Retina (tissue), 1 donor: ENCODE data around the gene KRTAP4-16.
"Not testable (repeated sequence)": the region's sequence is repeated elsewhere in the genome, so short reads cannot be mapped to it uniquely, and the experiment has no call there.

Experiments used
- DNase-seq: peaks from one replicate; pipeline ENCODE4 v3.0.0-alpha.2; 2016

Gene KRTAP4-16

DNA sequence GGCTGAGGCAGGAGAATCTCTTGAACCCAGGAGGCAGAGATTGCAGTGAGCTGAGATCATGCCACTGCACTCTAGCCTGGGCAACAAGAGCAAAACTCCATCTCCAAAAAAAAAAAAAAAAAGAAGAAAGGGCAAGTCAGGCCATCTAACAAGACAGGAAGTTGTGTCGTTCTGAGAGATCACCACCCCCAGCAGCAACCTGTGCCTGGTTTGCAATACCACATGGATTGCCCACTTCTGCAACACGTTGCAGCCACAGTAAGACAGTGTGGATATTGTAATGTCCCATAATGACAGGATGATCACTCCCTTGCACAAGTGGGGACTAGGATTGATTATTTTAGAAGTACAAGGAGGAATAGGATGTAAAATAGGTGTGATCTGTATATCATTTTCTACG is 33.0 kb downstream of the KRTAP4-16 start:
- no peak for DNase-seq

DNA sequence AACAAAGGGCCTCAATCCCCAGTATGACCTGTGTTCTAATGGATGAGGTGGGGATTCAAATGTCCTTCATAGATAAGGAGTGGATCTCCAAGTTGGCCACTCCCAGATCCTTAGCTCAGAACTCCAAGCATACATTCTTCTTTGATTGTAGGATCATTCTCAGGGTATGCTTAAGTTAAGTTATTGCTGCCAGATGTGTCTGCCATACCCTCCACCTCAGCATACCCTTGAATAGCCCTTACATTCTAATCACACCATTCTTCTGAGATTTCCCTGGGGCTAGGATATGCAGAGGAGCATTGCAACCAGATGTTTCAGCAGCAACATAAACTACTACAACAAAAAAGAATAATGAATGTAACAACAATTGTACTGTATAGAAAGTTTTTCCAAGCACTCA is 34.7 kb downstream of the KRTAP4-16 start:
- DNase-seq, result no peak

DNA sequence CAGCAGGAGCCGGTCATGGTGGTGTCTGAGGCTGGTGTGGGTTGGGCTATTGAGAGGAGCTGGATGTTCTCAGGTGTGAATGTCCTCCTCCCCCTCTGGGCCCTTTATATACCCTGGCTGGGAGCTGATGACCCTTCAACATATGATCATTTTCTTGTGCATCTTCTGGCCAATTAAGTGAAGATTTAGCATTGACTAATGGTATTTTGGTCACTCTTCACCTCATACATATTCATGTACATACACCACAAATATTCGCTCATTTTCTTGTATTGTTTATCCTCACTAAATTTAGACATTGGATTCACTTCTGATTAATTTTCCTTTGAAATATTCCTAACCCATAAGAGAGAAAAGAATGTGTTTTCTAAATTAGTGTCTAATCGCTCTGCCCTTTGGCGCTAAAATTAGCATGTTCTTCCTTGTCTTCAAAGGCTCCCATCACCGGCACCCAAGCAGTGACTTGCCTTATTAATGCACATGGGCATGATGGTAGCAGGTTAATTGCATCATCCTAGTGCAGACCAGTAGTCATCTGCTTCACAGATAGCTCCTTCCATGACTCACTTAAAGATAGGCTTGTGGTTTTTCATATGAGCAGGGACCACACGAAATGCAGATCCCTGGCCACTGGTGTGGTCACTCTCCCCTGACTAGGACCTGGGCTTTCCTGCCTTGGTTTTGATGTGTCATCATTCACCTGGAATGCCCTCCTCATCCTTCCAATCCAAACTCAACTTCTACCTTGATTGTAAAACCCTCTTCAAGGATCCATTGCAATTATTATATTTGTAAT is 36.0 kb downstream of the KRTAP4-16 start, which contains the start of gene KRTAP2-4:
TSS of gene KRTAP2-4 (minus strand) at position 51 of the 796 bp plus-strand sequence. CDS start at position 17, 34 bp downstream.
- DNase-seq, result no peak

DNA sequence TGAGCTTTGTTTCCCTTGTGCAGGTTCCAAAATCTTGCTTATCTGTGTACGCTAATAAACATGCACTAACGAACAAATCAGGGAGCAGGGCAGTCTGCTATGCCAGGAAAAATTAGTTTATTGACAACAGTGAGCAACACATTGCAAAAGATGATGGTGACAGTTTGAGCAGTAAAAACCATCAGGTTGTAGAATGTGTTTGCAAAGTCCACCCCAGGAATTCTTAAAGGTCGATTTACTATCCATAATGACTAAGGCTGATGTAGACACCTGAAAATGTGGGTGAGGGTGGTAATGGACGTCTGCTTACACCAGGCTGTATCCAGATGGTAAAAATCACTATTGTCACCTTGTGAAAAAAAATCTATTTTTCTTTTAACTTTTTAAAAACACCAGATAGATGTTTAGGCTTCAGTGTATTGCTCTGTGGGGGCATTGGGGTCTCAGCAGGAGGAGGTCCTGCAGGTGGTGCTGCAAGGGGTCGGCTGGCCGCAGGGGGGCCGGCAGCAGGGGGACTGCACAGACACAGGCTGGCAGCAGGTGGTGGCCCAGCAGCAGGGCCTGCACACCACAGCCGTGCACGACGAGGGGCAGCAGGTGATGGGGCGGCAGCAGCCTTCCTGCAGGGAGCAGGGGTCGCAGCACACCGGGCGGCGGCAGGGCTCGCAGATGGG is 36.9 kb downstream of the KRTAP4-16 start:
- not testable (repeated sequence) for DNase-seq

DNA sequence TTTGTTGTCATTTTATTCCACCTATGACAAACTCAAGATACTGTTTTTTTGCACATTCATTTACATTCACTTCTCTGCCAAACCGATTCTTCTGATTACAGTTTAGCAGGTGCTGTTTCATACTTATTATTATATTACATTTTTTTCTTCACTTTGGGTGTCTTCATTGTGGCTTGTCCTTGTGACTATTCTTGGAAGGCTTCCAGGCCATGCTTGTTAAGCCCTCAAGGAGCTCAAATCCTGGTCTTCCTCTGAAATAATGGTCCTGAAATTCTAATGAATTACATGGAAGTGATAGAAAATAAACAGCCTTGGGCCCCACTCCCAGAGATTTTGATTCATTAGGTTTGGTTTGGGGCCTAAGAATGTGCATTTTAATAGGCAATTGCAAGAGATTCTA is 37.7 kb downstream of the KRTAP4-16 start:
- no peak for DNase-seq

DNA sequence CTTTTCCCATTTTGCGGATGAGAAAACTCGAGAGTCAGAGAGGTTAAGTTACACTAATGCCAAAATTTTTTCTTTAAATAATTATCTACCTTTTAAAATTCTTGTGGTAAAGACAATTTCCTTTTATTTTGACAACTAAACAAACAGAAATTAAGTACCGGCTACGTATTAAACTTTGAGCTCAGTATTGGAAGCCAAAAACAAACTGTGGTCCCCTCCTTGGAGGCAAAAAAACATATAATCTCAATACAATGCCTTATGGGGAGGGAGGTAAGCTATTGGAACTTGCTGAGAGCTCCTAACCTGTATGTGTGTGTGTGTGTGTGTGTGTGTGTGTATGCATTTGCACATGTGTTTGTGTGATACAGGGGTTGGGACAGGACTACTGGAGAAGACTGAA is 38.6 kb downstream of the KRTAP4-16 start:
- DNase-seq, result no peak

DNA sequence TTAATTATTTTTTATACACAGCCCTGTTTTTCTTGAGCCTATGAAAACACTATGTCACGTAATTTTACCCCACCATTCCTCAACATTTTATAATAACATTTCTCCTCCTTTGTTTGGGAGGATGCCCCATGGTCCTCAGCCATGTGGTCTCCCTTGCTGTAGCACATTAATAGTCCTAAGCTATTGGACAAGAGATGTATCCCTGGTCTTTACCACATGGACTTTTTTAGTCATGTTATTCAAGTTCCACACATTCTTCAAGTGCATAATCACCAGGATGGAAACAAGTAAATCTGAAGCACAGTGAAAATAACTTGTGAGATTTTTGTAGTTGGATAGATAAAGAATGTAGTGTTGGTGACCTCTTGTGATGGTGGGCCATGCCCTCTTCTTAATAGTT is 40.0 kb downstream of the KRTAP4-16 start:
- no peak for DNase-seq

DNA sequence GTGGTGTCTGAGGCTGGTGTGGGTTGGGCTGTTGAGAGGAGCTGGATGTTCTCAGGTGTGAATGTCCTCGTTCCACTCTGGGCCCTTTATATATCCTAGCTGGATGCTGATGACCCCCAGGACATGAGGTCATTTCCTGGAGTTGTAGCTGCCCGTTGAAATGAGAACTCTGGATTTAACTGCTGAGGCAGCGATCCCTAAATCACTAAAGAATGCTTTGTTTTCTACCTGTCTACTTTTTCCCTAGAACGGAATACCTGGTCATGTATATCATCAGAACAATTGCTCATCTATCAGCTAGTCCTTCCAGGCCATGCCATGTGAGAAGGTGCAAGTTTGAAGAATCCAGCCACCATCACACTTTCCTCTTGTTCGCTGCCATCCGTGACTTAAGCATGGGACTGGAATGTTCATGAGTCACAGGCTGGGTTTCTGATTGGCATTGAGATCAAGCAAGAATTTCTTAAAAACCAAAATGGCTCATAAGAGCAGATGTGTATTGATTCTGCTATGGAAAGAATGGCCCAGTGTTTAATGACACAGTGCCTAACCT is 41.9 kb downstream of the KRTAP4-16 start, which contains the start of gene KRTAP2-3:
TSS of gene KRTAP2-3 (minus strand) at position 63 of the 553 bp plus-strand sequence. CDS start 64 bp downstream, outside the sequence.
- no peak for DNase-seq

DNA sequence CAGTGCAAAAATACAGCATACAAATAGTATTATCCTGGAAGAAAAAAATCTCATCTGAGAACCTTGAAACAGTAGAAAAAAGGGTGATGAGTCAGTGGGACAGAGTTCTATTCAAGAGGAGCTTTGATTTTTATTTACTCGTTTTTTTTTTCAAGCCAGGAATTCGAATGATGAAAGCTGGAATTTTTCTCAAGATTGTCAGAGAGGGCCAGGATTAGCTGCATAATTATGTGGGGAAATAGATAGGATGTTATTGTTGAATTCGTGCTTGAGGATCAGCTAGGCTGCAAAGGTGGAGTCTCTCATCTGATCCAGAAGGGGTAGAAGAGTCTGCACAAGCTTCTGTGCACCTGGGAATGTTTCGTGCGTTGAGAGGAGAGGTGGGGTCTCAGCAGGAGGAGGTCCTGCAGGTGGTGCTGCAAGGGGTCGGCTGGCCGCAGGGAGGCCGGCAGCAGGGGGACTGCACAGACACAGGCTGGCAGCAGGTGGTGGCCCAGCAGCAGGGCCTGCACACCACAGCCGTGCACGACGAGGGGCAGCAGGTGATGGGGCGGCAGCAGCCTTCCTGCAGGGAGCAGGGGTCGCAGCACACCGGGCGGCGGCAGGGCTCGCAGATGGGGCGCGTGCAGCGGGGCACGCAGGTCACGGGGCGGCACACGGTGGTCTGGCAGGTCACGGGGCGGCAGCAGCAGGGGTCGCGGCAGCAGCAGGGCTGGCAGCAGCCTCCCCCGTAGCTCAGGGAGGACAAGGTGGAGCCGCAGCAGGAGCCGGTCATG is 42.5 kb downstream of the KRTAP4-16 start:
- DNase-seq, result not testable (repeated sequence)

DNA sequence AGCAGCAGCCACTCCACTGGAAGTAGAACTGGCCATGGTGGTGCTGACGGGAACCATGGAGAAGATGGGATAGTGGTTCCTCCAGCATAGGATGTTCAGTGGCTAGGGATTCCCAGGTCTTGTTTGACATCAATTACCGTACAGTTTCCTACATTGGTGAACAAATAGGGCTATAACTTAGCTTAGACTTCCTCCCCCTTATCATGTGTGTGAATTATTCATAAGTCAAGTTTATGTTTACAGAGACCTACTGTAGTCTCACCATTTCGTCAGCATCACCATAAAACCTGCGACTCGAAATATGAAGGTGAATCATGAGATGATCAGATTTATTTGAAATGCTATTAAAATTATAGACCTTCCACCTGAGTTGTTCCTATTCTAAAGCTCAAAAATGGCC is 43.3 kb downstream of the KRTAP4-16 start:
- DNase-seq, result no peak

DNA sequence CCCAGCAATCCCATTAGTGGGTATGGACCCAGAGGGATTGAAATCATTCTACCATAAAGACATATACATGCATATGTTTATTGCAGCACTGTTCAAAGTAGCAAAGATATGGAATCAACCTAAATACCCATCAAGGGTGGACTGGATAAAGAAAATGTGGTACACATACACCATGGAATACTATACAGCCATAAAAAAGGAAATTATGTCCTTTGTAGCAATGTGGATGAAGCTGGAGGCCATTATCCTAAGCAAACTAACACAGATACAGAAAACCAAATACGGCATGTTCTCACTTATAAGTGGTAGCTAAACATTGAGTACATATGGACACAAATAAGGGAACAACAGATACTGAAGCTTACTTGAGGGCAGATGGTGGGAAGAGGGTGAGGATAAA is 44.5 kb downstream of the KRTAP4-16 start:
- no peak for DNase-seq

DNA sequence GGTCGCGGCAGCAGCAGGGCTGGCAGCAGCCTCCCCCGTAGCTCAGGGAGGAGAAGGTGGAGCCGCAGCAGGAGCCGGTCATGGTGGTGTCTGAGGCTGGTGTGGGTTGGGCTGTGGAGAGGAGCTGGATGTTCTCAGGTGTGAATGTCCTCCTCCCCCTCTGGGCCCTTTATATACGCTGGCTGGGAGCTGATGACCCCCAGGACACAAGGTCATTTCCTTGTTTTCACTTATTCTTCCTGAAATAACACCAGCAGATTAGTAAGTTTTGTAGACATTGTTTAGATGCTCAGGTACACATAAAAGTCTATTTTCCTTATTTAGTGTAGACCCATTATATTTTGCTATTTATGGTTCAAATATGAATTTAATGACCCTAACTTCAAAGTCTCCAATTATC is 46.9 kb downstream of the KRTAP4-16 start, which contains the start of gene KRTAP2-2:
TSS of gene KRTAP2-2 (minus strand) at position 101 of the 400 bp plus-strand sequence. CDS start at position 82, 19 bp downstream.
- DNase-seq, result not testable (repeated sequence)

DNA sequence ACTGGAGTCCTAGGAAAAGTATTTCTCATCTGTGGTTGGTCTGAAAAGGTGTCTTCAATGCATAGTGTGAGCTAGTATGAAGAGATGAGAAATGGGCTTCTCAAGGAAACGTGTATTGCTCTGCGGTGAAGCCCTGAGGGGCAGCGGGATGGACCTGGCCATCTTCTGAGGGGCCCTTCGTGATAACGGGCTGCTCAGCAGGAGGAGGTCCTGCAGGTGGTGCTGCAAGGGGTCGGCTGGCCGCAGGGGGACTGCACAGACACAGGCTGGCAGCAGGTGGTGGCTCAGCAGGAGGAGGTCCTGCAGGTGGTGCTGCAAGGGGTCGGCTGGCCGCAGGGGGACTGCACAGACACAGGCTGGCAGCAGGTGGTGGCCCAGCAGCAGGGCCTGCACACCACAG is 47.5 kb downstream of the KRTAP4-16 start:
- DNase-seq, result not testable (repeated sequence)

DNA sequence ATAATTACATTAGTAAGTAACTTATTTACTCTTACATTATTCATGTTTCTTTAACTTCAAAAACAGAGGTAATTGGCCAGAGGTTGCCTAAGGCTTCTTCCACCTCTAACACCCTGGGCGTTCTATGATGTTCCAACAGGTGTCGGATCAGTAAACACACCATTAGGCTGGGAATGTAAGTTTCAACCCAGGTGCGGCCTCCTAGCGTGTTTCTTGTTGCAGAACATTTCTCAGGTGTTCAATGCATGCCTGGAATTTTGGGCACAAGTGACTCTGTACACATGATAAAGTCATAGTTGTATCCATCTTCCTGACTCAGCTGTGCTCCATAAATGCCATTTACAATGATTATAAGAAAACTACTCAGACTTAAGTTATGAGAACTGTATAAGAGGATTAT is 48.0 kb downstream of the KRTAP4-16 start:
- no peak for DNase-seq

DNA sequence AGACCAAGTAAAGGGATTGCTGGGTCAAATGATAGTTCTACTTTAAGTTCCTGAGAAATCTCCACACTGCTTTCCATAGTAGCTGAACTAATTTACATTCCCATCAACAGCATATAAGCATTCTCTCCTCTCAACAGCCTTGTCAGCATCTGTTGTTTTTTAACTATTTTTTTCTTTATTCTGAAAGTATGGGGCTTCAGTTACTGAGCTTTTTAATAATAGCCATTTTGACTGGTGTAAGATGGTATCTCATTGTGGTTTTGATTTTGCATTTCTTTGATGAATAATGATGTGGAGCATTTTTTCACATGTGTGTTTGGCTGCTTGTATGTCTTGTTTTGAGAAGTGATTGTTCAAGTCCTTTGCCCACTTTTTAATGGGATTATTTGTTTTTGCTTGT is 49.4 kb downstream of the KRTAP4-16 start:
- no peak for DNase-seq
